Calu3 (cell line): ENCODE data around the gene SNX13. TPM values are rescaled to one million over a fixed set of nuclear protein-coding genes. Genes with fewer than 3 reads are reported as not detected.

Experiments used
- BruUV-seq: library from RNA; stranded (reverse); fragments of 400-500 nt; replicated peaks from 2 replicates; lab custom pipeline; 2021; lab: Mats Ljungman, UMichigan
- CTCF ChIA-PET: fragments of 300-600 bp; sonication (Branson Sonifier 250); formaldehyde crosslinking; loops from one replicate; lab custom pipeline; 2022; ENCODE audit warnings: antibody characterized with exemption; lab: Charles Lee
- DNase-seq: peaks from one replicate; pipeline ENCODE4 v3.0.0; 2022
- H3K27ac Mint-ChIP-seq: one replicate; pipeline ENCODE4 v1.8.0; 2022; ENCODE audit warnings: mixed read lengths; ENCODE audit not compliant: unreplicated experiment
- H3K27me3 Mint-ChIP-seq: one replicate; pipeline ENCODE4 v1.8.0; 2022; ENCODE audit warnings: mixed read lengths; ENCODE audit not compliant: unreplicated experiment
- H3K36me3 Mint-ChIP-seq: one replicate; pipeline ENCODE4 v1.8.0; 2022; ENCODE audit warnings: mild to moderate bottlenecking, moderate library complexity, mixed read lengths; ENCODE audit not compliant: insufficient read depth, unreplicated experiment
- H3K4me1 Mint-ChIP-seq: one replicate; pipeline ENCODE4 v1.8.0; 2022; ENCODE audit warnings: mild to moderate bottlenecking, low read depth, mixed read lengths; ENCODE audit not compliant: unreplicated experiment
- H3K4me3 Mint-ChIP-seq: one replicate; pipeline ENCODE4 v1.8.0; 2022; ENCODE audit warnings: mild to moderate bottlenecking, low read depth, moderate library complexity, mixed read lengths; ENCODE audit not compliant: unreplicated experiment
- H3K9me3 Mint-ChIP-seq: one replicate; pipeline ENCODE4 v1.8.0; 2022; ENCODE audit warnings: low read depth, mixed read lengths; ENCODE audit not compliant: unreplicated experiment
- intact Hi-C: fragments of 100-400 bp; cut with micrococcal nuclease; formaldehyde crosslinking; loops from one replicate; pipeline ENCODE4 v1.10.0; 2022; ENCODE audit not compliant: unreplicated experiment
- total RNA-seq: library from RNA; stranded (reverse); gene quantifications from 2 replicates; pipeline ENCODE4 v1.2.3, GENCODE V29; 2022
- TF ChIP-seq, protein P1 (sequence below): fragments of 200-600 bp; IDR thresholded peaks from one replicate; pipeline ENCODE4 v1.8.0; 2022; ENCODE audit warnings: antibody characterized with exemption; ENCODE audit not compliant: unreplicated experiment

The SNX13 gene
- total RNA-seq, 1 experiment from 2014 or later, result 71.9 TPM

DNA sequence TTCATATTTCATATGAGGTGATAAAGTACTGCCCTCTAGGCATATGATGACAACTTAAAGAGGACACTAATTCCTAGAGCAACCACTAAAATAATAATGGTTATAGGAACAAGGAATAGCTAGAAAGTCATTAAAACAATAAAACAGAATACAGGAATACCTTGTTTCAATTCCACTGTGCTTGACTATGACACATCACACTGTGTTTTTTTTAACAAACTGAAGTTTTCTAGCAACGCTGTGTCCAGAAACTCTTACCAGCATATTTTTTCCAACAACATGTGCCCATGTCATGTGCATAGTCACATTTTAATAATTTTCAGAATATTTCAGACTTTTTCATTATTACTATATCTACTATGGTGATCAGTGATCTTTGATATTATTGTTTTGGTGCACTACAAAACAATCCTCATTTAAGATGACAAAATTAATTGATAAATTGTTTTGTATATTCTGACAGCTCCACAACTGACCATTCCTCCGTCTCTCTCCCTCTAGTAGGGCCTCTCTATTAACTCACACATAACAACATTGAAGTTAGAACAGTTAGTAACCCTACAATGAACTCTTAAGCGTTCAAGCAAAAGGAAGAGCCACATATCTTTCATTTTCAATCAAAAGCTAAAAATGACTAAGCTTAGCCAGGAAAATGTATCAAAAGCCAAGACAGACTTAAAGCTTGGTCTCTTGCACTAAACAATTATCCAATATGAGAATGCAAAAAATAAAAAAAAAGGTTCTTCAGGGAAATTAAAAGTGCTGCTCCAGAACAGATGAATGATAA is 85.8 kb downstream of the SNX13 start:
- Mint-ChIP-seq H3K4me3 (no peak overlapping the region), H3K9me3 (peaks cover 4% of the 10 kb centered on the region), H3K36me3 (peaks cover 8% of the 10 kb centered on the region), H3K4me1 (peaks cover 12% of the 10 kb centered on the region), H3K27me3 (no peaks in the 10 kb centered on the region), H3K27ac (no peak overlapping the region)
- BruUV-seq, result no TSS peak
- TF ChIP-seq, protein P1, sequence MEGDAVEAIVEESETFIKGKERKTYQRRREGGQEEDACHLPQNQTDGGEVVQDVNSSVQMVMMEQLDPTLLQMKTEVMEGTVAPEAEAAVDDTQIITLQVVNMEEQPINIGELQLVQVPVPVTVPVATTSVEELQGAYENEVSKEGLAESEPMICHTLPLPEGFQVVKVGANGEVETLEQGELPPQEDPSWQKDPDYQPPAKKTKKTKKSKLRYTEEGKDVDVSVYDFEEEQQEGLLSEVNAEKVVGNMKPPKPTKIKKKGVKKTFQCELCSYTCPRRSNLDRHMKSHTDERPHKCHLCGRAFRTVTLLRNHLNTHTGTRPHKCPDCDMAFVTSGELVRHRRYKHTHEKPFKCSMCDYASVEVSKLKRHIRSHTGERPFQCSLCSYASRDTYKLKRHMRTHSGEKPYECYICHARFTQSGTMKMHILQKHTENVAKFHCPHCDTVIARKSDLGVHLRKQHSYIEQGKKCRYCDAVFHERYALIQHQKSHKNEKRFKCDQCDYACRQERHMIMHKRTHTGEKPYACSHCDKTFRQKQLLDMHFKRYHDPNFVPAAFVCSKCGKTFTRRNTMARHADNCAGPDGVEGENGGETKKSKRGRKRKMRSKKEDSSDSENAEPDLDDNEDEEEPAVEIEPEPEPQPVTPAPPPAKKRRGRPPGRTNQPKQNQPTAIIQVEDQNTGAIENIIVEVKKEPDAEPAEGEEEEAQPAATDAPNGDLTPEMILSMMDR, result no peak
- DNase-seq, result no peak
- intact Hi-C loops, result no loop called here
- CTCF ChIA-PET, result interaction anchor here (0.6 kb wide), 1 partner anchor 271 kb away, joined by 3 read pairs; no protein-coding TSS in a partner anchor

GRCh38 chr7:17852361-17852760 is 87.9 kb downstream of the SNX13 start:
- H3K9me3 Mint-ChIP-seq, result peaks cover 4% of the 10 kb centered on the region
- H3K27ac Mint-ChIP-seq, result no peak overlapping the region
- peaks cover 21% of the 10 kb centered on the region for H3K4me1 Mint-ChIP-seq
- H3K4me3 Mint-ChIP-seq, result no peak overlapping the region
- no peak for DNase-seq
- CTCF ChIA-PET, result no interaction called here
- no TSS peak for BruUV-seq
- TF ChIP-seq, protein P1, result no peak
- peaks cover 8% of the 10 kb centered on the region for H3K36me3 Mint-ChIP-seq
- intact Hi-C loops, result no loop called here
- no peaks in the 10 kb centered on the region for H3K27me3 Mint-ChIP-seq

DNA sequence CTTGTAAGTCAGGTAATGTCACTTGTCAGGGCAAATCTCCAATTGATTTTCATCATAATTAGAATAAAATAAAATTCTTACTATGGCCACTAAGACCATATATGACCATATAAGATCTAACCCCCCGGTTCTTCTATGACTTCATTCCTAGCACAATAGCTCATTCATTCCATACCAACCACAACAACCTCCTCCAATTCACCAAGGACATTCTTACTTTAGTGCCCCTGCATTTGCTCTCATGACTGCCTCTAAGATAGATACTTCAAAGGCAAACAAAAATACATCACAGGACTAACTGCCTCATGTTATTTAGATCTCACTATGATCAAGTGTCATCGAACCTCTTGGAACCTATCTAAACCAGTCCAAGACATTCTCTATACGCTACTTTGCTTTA is 90.8 kb downstream of the SNX13 start:
- Mint-ChIP-seq H3K27ac (no peak overlapping the region), H3K4me1 (peaks cover 31% of the 10 kb centered on the region), H3K4me3 (no peak overlapping the region), H3K9me3 (no peaks in the 10 kb centered on the region), H3K27me3 (no peaks in the 10 kb centered on the region), H3K36me3 (peaks cover 8% of the 10 kb centered on the region)
- DNase-seq, result no peak
- no TSS peak for BruUV-seq
- intact Hi-C loops, result no loop called here
- TF ChIP-seq, protein P1, result no peak
- CTCF ChIA-PET, result no interaction called here

- CTCF ChIA-PET, result no interaction called here
- Mint-ChIP-seq H3K27me3 (no peaks in the 10 kb centered on the region), H3K9me3 (no peaks in the 10 kb centered on the region), H3K36me3 (peaks cover 8% of the 10 kb centered on the region), H3K4me3 (no peak overlapping the region), H3K27ac (no peak overlapping the region), H3K4me1 (peaks cover 41% of the 10 kb centered on the region)
- TF ChIP-seq, protein P1, result no peak
- intact Hi-C loops, result no loop called here
- no peak for DNase-seq
- BruUV-seq, result no TSS peak
These were observed 91.8 kb downstream of the SNX13 start for GRCh38 chr7:17848516-17848915.
